AG08396 (cell line): ENCODE data around the gene OBSCN.

ENCODE experiments used
- DNase-seq: peaks from one replicate; pipeline ENCODE4 v3.0.0; 2012; ENCODE audit warnings: low spot score, mixed read lengths

OBSCN gene

GRCh38 chr1:228390649-228391048, 182.8 kb downstream of the OBSCN start:
- DNase-seq, result no peak

- DNase-seq, result no peak
Measured at GRCh38 chr1:228391411-228392020, 183.7 kb downstream of the OBSCN start.

GRCh38 chr1:228392111-228392936, 184.5 kb downstream of the OBSCN start:
- DNase-seq, result no peak

- peak; percentile 73 for DNase-seq
Measured at GRCh38 chr1:228393268-228393701, 185.4 kb downstream of the OBSCN start.

GRCh38 chr1:228393811-228394570, 186.1 kb downstream of the OBSCN start:
- DNase-seq, result no peak

GRCh38 chr1:228394571-228395394, 186.9 kb downstream of the OBSCN start:
- no peak for DNase-seq

GRCh38 chr1:228396770-228397662, 189.2 kb downstream of the OBSCN start:
- no peak for DNase-seq

- DNase-seq, result no peak
Measured at GRCh38 chr1:228397966-228398365, 190.1 kb downstream of the OBSCN start.

- DNase-seq, result no peak
Measured at GRCh38 chr1:228398741-228399461, 191.1 kb downstream of the OBSCN start.

- DNase-seq, result no peak
Measured at GRCh38 chr1:228399531-228400236, 191.8 kb downstream of the OBSCN start.

- DNase-seq, result no peak
Measured at GRCh38 chr1:228400237-228400651, 192.4 kb downstream of the OBSCN start.

GRCh38 chr1:228400692-228401454, 193.0 kb downstream of the OBSCN start:
- no peak for DNase-seq

GRCh38 chr1:228401782-228402640, 194.2 kb downstream of the OBSCN start:
- DNase-seq, result no peak

- no peak for DNase-seq
Measured at GRCh38 chr1:228402641-228403025, 194.8 kb downstream of the OBSCN start.

- no peak for DNase-seq
Measured at GRCh38 chr1:228403231-228403631, 195.4 kb downstream of the OBSCN start.

GRCh38 chr1:228404107-228404720, 196.4 kb downstream of the OBSCN start:
- DNase-seq, result no peak
